ENCODE data around the gene EFCAB6.

DNA sequence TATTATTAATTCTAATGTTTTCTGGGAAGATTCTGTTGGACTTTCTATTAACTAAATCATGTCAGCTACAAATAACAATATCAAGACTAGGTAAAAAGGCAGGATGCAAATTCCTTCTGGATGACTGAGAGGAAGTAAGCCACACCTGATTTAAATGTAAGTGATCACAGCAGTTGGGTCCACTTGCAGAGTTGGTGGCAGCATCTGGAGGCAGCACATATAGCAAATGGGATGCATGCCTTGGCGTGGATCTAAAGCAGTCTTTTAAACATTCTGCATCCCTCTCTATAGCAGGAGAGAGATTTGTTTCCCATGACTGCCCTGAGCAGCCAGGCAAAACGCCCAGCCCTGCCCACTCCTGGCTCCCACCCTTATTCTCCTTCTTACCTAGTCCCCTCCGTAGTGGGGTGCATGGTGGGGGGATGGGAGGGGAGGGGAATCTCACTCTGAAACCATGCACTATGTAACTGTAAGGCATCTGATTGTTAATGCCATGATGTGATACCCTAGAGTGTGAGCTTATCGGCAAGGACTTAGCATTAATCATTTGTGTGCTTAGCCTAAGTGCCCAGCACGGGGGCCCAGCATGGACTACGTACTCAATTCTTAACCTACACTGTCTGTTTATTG is 130.3 kb downstream of the EFCAB6 start:
- TF ChIP-seq EP300 (IDR thresholded peaks at IDR 0.05) = no peak
- TF ChIP-seq POLR2A (IDR thresholded peaks at IDR 0.05) = no peak
- no peak for TF ChIP-seq CTCF (IDR thresholded peaks at IDR 0.05)
- TF ChIP-seq POLR2AphosphoS5 (IDR thresholded peaks at IDR 0.05) = no peak
